Endothelial cell of umbilical vein (primary cell): Measurements from ENCODE around the gene PRKD2. TPM values are rescaled to one million over a fixed set of nuclear protein-coding genes. Genes with fewer than 3 reads are reported as not detected.

Experiments used
- BruUV-seq: library from RNA; stranded (reverse); fragments of 400-500 nt; replicated peaks from 2 replicates; lab custom pipeline; 2021; lab: Mats Ljungman, UMichigan
- CTCF ChIA-PET: fragments of 300-600, 350-600 bp; sonication (Branson Sonifier 250); formaldehyde crosslinking; loops from one replicate; lab custom pipeline; 2021; ENCODE audit warnings: antibody characterized with exemption, inconsistent platforms; lab: Charles Lee
- POLR2A ChIA-PET: fragments of 300-600, 350-600 bp; sonication (Branson Sonifier 250); formaldehyde crosslinking; loops from one replicate; lab custom pipeline; 2021; ENCODE audit warnings: antibody characterized with exemption, inconsistent platforms; lab: Charles Lee
- DNase-seq: peaks from one replicate; pipeline ENCODE4 v3.0.0-alpha.2; 2011; ENCODE audit warnings: low read depth, low spot score
- FAIRE-seq: peaks from 2 replicates; lab custom pipeline; 2011; peaks lifted over from hg19 to GRCh38; lab: Jason Lieb, UNC
- H2AFZ ChIP-seq: 2 replicates; pipeline ENCODE4 v1.6.0; 2012; ENCODE audit warnings: low read depth, low read length, control low read depth, inconsistent platforms
- H3K27ac ChIP-seq: 2 replicates; pipeline ENCODE4 v1.5.1; 2011; ENCODE audit warnings: low read depth, mild to moderate bottlenecking, control low read depth, low read length, moderate library complexity; ENCODE audit not compliant: insufficient read depth
- H3K27me3 ChIP-seq, 2 experiments: 2 replicates each; pipeline versions ENCODE4 v1.6.0 to v1.6.1; 2011; ENCODE audit warnings: low read length in 2 of 2, mixed read lengths in 1 of 2; ENCODE audit not compliant: control insufficient read depth in 2 of 2, insufficient read depth in 2 of 2
- H3K36me3 ChIP-seq, 2 experiments: 2 replicates in 1 of 2; 3 replicates in 1 of 2; pipeline ENCODE4 v1.5.1; 2011; ENCODE audit warnings: low read length in 2 of 2, mild to moderate bottlenecking in 1 of 2, moderate library complexity in 1 of 2; ENCODE audit not compliant: control insufficient read depth in 2 of 2, insufficient read depth in 2 of 2; ENCODE audit errors: extremely low read depth in 1 of 2
- H3K4me1 ChIP-seq: 3 replicates; pipeline ENCODE4 v1.5.1; 2011; ENCODE audit warnings: mild to moderate bottlenecking, low read length; ENCODE audit not compliant: control insufficient read depth, insufficient read depth; ENCODE audit errors: extremely low read depth
- H3K4me2 ChIP-seq: 2 replicates; pipeline ENCODE4 v1.6.1; 2011; ENCODE audit warnings: low read length, control low read depth, mixed read lengths; ENCODE audit not compliant: insufficient read depth
- H3K4me3 ChIP-seq, 3 experiments: fragments of 200-600 bp in 1 of 3; sonication (generic), shearing (Covaris generic) in 1 of 3; replicated peaks in 1 of 3; 2 replicates each; pipeline ENCODE4 v1.5.1; 2011 to 2016; ENCODE audit warnings: control low read depth in 3 of 3, low read length in 3 of 3, mild to moderate bottlenecking in 2 of 3, inconsistent platforms in 1 of 3, low read depth in 1 of 3, moderate library complexity in 1 of 3; ENCODE audit not compliant: insufficient read depth in 1 of 3
- H3K79me2 ChIP-seq: 2 replicates; pipeline ENCODE4 v1.6.0; 2012; ENCODE audit warnings: low read length, inconsistent platforms; ENCODE audit not compliant: control insufficient read depth, insufficient read depth
- H3K9ac ChIP-seq: replicated peaks from 2 replicates; pipeline ENCODE3; 2011; ENCODE audit warnings: low read length, control low read depth; ENCODE audit not compliant: insufficient read depth; ENCODE audit errors: extremely low read depth
- H3K9me1 ChIP-seq: replicated peaks from 3 replicates; pipeline ENCODE4 v1.6.0; 2011; ENCODE audit warnings: mild to moderate bottlenecking, low read length; ENCODE audit not compliant: control insufficient read depth, insufficient read depth; ENCODE audit errors: extremely low read depth
- H3K9me3 ChIP-seq: replicated peaks from 2 replicates; pipeline ENCODE4 v1.5.1; 2012; ENCODE audit warnings: low read length, inconsistent platforms; ENCODE audit not compliant: control insufficient read depth, insufficient read depth
- H4K20me1 ChIP-seq: replicated peaks from 2 replicates; pipeline ENCODE3; 2011; ENCODE audit warnings: mild to moderate bottlenecking, low read length; ENCODE audit not compliant: control insufficient read depth, insufficient read depth; ENCODE audit errors: extremely low read depth
- POLR2A ChIP-seq: IDR thresholded peaks from 2 replicates; pipeline ENCODE4 v1.6.1; 2012; ENCODE audit warnings: low read depth, mild to moderate bottlenecking, control low read depth, low read length
- POLR2AphosphoS5 ChIP-seq: IDR thresholded peaks from 2 replicates; pipeline ENCODE4 v1.6.1; 2012; ENCODE audit warnings: low read depth, mild to moderate bottlenecking, control low read depth, low read length, moderate library complexity; ENCODE audit not compliant: insufficient read depth
- dilution Hi-C: fragments of 300-500 bp; cut with MboI; formaldehyde crosslinking; loops from one replicate; pipeline ENCODE4 v1.15.0; 2019; ENCODE audit warnings: low sequenced_read_pairs; ENCODE audit not compliant: extremely low pct_ligation_motif_present
- intact Hi-C: fragments of 100-400 bp; cut with micrococcal nuclease; formaldehyde crosslinking; loops from one replicate; pipeline ENCODE4 v1.10.0; 2022
- polyA plus RNA-seq, 4 experiments: library from polyadenylated mRNA; depleted of rRNA in 3 of 4; stranded (reverse) in 3 of 4; unstranded in 1 of 4; fragments of >200 nt; gene quantifications; 2 replicates each; pipeline versions ENCODE4 v1.2.1 to v1.2.3, GENCODE V29; 2011 to 2012; ENCODE audit warnings: missing spikeins in 1 of 4
- total RNA-seq: library from RNA; stranded (reverse); gene quantifications from 2 replicates; pipeline ENCODE4 v1.2.3, GENCODE V29; 2021
- TF ChIP-seq, protein P1 (sequence below), 2 donors: IDR thresholded peaks; 1 replicate in 1 of 2; 2 replicates in 1 of 2; pipeline ENCODE4 v1.5.1; 2011; ENCODE audit warnings: low read length in 2 of 2, mild to moderate bottlenecking in 2 of 2, moderate library complexity in 2 of 2, control low read depth in 1 of 2, inconsistent platforms in 1 of 2, low read depth in 1 of 2; ENCODE audit not compliant: insufficient read depth in 1 of 2; ENCODE audit errors: extremely low read depth in 1 of 2

PRKD2 gene
- total and polyA plus RNA-seq, 2 donors (not counting 3 experiments of a cell fraction or from before 2014, with no cell fraction given), result 40.4 to 94.9 TPM

DNA sequence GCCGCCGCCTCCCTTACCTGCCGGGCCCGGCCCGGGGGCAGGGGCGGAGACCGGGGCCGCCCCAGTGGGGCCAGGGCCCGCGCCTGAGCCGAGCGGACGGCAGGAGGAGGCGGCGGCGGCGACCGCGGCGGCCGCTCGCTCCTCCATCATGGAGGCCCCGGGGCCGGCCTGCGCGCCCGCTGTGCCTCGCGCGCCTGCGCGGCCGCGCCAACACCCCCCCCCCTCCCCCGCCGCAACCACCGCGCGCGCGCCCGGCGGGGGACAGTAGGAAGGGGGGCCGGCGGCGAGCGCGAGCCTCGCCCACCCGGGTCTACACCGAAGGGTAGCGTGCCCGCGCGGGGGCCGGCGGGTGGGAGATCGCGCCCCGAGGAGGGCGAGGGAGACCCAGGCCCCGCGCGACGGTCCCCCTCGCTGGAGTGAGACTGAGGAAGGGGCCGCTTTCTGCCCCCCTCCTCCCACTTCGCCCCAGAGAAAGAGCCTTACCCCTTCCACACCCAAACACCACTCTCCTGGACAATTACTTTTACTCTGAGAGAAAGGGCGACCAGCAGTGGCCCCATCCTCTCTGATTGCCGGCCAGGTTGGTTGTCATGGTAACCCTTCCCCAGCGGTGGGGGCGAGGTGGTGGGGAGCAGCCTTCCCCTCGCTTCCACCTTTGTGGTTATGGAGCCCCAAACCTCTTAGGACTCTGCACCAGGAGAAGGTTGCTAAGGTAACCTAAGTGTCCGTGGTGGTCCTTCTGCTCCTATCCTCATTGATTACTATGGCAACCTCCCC is 29.6 kb upstream of the PRKD2 start, which contains the start of gene STRN4:
TSS of gene STRN4 (minus strand) at position 170 of the 777 bp plus-strand sequence. CDS start at position 150, 20 bp downstream.
- Histone ChIP-seq H3K9ac (peak within 1 kb of the TSS; percentile 82), H3K4me1 (peaks cover 13% of the 10 kb centered on the region), H3K4me2 (peak within 1 kb of the TSS; percentile 87), H3K4me3 (peak within 1 kb of the TSS; percentile 80 to 86 (median 85)), H3K36me3 (peaks cover 0 to 2% of the 10 kb centered on the region in 2 experiments), H3K9me1 (no peaks in the 10 kb centered on the region), H3K27ac (peak within 1 kb of the TSS; percentile 54), H2AFZ (peak within 1 kb of the TSS; percentile 73), H4K20me1 (peaks cover 2% of the 10 kb centered on the region), H3K9me3 (no peaks in the 10 kb centered on the region), H3K79me2 (peaks cover 50% of the 10 kb centered on the region), H3K27me3 (no peaks in the 10 kb centered on the region)
- TF ChIP-seq POLR2A, result peak; percentile 28
- TF ChIP-seq POLR2AphosphoS5, result no peak
- TF ChIP-seq, protein P1, sequence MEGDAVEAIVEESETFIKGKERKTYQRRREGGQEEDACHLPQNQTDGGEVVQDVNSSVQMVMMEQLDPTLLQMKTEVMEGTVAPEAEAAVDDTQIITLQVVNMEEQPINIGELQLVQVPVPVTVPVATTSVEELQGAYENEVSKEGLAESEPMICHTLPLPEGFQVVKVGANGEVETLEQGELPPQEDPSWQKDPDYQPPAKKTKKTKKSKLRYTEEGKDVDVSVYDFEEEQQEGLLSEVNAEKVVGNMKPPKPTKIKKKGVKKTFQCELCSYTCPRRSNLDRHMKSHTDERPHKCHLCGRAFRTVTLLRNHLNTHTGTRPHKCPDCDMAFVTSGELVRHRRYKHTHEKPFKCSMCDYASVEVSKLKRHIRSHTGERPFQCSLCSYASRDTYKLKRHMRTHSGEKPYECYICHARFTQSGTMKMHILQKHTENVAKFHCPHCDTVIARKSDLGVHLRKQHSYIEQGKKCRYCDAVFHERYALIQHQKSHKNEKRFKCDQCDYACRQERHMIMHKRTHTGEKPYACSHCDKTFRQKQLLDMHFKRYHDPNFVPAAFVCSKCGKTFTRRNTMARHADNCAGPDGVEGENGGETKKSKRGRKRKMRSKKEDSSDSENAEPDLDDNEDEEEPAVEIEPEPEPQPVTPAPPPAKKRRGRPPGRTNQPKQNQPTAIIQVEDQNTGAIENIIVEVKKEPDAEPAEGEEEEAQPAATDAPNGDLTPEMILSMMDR (IDR thresholded peaks at IDR 0.05; ENCODE audit: extremely low read depth in 1 of 2, insufficient read depth in 1 of 2, low read depth in 1 of 2, low read length in 2 of 2), result no peak
- BruUV-seq, result no TSS peak
- ChIA-PET CTCF (interaction anchor here (1.0 to 2.5 kb wide), 3 partner anchors 9 to 42 kb away, joined by 3 to 7 read pairs (median 4); no protein-coding TSS in a partner anchor), POLR2A (interaction anchor here (0.6 kb wide), 1 partner anchor 430 kb away, joined by 3 read pairs; no protein-coding TSS in a partner anchor)
- DNase-seq (no peak), FAIRE-seq (no peak)
- dilution Hi-C loops, result no loop called here
- intact Hi-C loops, result no loop called here
